ENCODE results near the gene TRERF1. TPM values are rescaled to one million over a fixed set of nuclear protein-coding genes. Genes with fewer than 3 reads are reported as not detected.

TRERF1 gene
- total and polyA plus RNA-seq, 7 donors, result 0.21 to 0.99 (median 0.44) TPM

DNA sequence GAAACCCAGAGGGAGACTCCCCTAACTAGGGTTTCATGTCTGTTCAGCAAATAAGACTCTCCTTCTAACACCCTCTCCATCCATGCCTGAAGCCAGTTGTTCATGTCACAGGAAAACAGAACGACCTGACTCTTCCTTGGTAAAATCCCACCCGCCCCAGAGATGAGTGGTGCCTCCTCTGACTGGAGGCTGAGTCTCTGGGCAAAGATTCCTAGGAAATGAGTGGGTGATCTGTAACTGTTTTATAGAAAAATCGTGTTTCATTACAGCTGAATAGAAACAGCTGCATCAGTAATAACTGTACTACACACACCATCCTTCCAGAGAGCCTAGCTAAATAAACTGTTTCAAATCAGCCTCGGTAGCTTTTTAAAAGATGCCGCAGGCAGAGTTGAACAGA is 196.7 kb downstream of the TRERF1 start:
- Histone ChIP-seq H3K27ac (no peak overlapping the region), H3K36me3 (ENCODE audit: insufficient read depth in 1 of 2, low read depth in 1 of 2) (no peaks in the 10 kb centered on the region), H3K4me1 (peaks cover 10% of the 10 kb centered on the region), H3K4me3 (no peak overlapping the region), H3K27me3 (ENCODE audit: insufficient read depth in 3 of 3, low read length in 2 of 3) (no peaks in the 10 kb centered on the region), H3K9me3 (no peaks in the 10 kb centered on the region)
- TF ChIP-seq, protein P1, sequence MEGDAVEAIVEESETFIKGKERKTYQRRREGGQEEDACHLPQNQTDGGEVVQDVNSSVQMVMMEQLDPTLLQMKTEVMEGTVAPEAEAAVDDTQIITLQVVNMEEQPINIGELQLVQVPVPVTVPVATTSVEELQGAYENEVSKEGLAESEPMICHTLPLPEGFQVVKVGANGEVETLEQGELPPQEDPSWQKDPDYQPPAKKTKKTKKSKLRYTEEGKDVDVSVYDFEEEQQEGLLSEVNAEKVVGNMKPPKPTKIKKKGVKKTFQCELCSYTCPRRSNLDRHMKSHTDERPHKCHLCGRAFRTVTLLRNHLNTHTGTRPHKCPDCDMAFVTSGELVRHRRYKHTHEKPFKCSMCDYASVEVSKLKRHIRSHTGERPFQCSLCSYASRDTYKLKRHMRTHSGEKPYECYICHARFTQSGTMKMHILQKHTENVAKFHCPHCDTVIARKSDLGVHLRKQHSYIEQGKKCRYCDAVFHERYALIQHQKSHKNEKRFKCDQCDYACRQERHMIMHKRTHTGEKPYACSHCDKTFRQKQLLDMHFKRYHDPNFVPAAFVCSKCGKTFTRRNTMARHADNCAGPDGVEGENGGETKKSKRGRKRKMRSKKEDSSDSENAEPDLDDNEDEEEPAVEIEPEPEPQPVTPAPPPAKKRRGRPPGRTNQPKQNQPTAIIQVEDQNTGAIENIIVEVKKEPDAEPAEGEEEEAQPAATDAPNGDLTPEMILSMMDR (IDR thresholded peaks at IDR 0.05), result no peak
- no peak for ATAC-seq
- intact Hi-C loops (cut with DNase I), result no loop called here
- WGBS, 3 donors, result 80 to 85% (median 81%) methylated on average over 5 of the region's 5 CpGs
- no peak for DNase-seq

- no peak overlapping the region for H3K27ac ChIP-seq
- H3K4me3 ChIP-seq, result no peak overlapping the region
- no peak for DNase-seq
- WGBS, 3 donors, result 81 to 91% (median 87%) methylated on average over 9 of the region's 9 CpGs
- no peaks in the 10 kb centered on the region for H3K27me3 ChIP-seq (ENCODE audit: insufficient read depth in 3 of 3, low read length in 2 of 3)
- no peaks in the 10 kb centered on the region for H3K9me3 ChIP-seq
- ATAC-seq, result no peak
- H3K36me3 ChIP-seq (ENCODE audit: insufficient read depth in 1 of 2, low read depth in 1 of 2), result no peaks in the 10 kb centered on the region
- TF ChIP-seq, protein P1 (IDR thresholded peaks at IDR 0.05), result no peak
- H3K4me1 ChIP-seq, result peaks cover 10% of the 10 kb centered on the region
- intact Hi-C loops (cut with DNase I), result no loop called here
These were observed 197.2 kb downstream of the TRERF1 start for GRCh38 chr6:42254505-42254904.

- Histone ChIP-seq H3K4me3 (no peak overlapping the region), H3K36me3 (ENCODE audit: insufficient read depth in 1 of 2, low read depth in 1 of 2) (no peaks in the 10 kb centered on the region), H3K4me1 (peaks cover 10% of the 10 kb centered on the region), H3K27ac (peak overlapping the region; percentile 53), H3K27me3 (ENCODE audit: insufficient read depth in 3 of 3, low read length in 2 of 3) (no peaks in the 10 kb centered on the region), H3K9me3 (no peaks in the 10 kb centered on the region)
- DNase-seq (peak; percentile 62 to 83), ATAC-seq (peak; percentile 21 to 70 (median 53))
- TF ChIP-seq, protein P1 (IDR thresholded peaks at IDR 0.05), result no peak
- intact Hi-C loops (cut with DNase I), result no loop called here
- WGBS, 3 donors, result 31 to 35% (median 32%) methylated on average over 9 of the region's 9 CpGs
These were observed 199.7 kb downstream of the TRERF1 start for GRCh38 chr6:42251911-42252637.

DNA sequence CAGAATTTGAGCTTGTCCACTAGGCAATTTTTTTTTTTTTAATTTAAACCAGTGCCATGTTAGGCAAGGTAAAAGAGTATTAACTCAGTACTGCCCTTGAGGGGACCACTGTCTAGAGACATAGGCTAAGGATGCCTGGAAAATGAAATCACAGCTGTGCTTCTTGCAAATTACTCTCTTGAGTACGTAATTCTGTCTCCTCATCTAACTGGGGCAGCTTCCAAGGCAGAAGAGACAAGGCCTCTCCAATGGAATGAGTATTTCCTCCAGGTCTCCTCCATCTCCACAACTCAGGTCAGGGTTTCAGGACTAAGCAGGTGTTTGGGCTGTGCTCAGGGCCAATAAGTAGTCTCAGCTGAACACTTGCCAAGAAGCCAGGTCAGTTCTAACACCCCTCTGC is 200.2 kb downstream of the TRERF1 start:
- no peaks in the 10 kb centered on the region for H3K36me3 ChIP-seq (ENCODE audit: insufficient read depth in 1 of 2, low read depth in 1 of 2)
- 53 to 63% (median 60%) methylated on average over 1 of the region's 1 CpG for WGBS, 3 donors

More for the DNA sequence above, 200.2 kb downstream of the TRERF1 start:
- Histone ChIP-seq H3K27me3 (ENCODE audit: insufficient read depth in 3 of 3, low read length in 2 of 3) (no peaks in the 10 kb centered on the region), H3K4me3 (no peak overlapping the region), H3K27ac (peak overlapping the region; percentile 53), H3K9me3 (no peaks in the 10 kb centered on the region), H3K4me1 (peaks cover 10% of the 10 kb centered on the region)
- DNase-seq (no peak), ATAC-seq (peak; percentile 36 to 70 (median 62))
- TF ChIP-seq, protein P1 (IDR thresholded peaks at IDR 0.05), result no peak
- intact Hi-C loops (cut with DNase I), result no loop called here
